WTC11 (cell line): ENCODE results near the gene GPRIN2.

Experiments used
- AFF4 ChIP-seq: sonication (generic); formaldehyde crosslinking; IDR thresholded peaks from 2 replicates; pipeline ENCODE4 v1.8.1; 2023; ENCODE audit warnings: mild to moderate bottlenecking, missing genetic modification reagents, borderline replicate concordance
- CTCF ChIP-seq: fragments of 200-600 bp; IDR thresholded peaks from 2 replicates; pipeline ENCODE4 v1.8.0; 2022; ENCODE audit warnings: antibody characterized with exemption
- JUN ChIP-seq: sonication (generic); formaldehyde crosslinking; IDR thresholded peaks from 2 replicates; pipeline ENCODE4 v1.8.0; 2023; ENCODE audit warnings: mild to moderate bottlenecking, missing genetic modification reagents
- MLX ChIP-seq: sonication (generic); formaldehyde crosslinking; IDR thresholded peaks from 2 replicates; pipeline ENCODE4 v1.8.1; 2023; ENCODE audit warnings: mild to moderate bottlenecking, missing genetic modification reagents, moderate library complexity

GRCh38 chr10:46523962-46524471 lies 32.4 kb downstream of the GPRIN2 start:
- TF ChIP-seq JUN = no peak
- TF ChIP-seq MLX = no peak
- TF ChIP-seq AFF4 (CRISPR knock-in tag) = no peak
- no peak for TF ChIP-seq CTCF
